Upper lobe of right lung (tissue), 1 donor: ENCODE measurements around the gene ATG2B. TPM values are rescaled to one million over a fixed set of nuclear protein-coding genes. Genes with fewer than 3 reads are reported as not detected.

ENCODE experiments used
- ATAC-seq: fragments of 200-7000 bp; cut with Tn5 transposase; one replicate; pipeline ENCODE4 v1.9.1; 2020; ENCODE audit warnings: mild to moderate bottlenecking, moderate library complexity
- DNase-seq: peaks from one replicate; pipeline ENCODE4 v3.0.0-alpha.2; 2020
- H3K27ac ChIP-seq: fragments of 200-600 bp; one replicate; pipeline ENCODE4 v1.8.0; 2022
- H3K27me3 ChIP-seq: fragments of 200-600 bp; one replicate; pipeline ENCODE4 v1.8.0; 2022; ENCODE audit warnings: mild to moderate bottlenecking
- H3K36me3 ChIP-seq: fragments of 200-600 bp; one replicate; pipeline ENCODE4 v1.8.0; 2022
- H3K4me1 ChIP-seq: fragments of 200-600 bp; one replicate; pipeline ENCODE4 v1.8.0; 2022
- H3K4me3 ChIP-seq: fragments of 200-600 bp; one replicate; pipeline ENCODE4 v1.8.0; 2022; ENCODE audit warnings: mild to moderate bottlenecking
- H3K9me3 ChIP-seq: fragments of 200-600 bp; one replicate; pipeline ENCODE4 v1.8.0; 2022
- CTCF ChIP-seq: fragments of 200-600 bp; IDR thresholded peaks from one replicate; pipeline ENCODE4 v1.8.0; 2022; ENCODE audit warnings: antibody characterized with exemption
- intact Hi-C: fragments of 100-400 bp; cut with DNase I; formaldehyde crosslinking; loops from one replicate; pipeline ENCODE4 v1.11.0; 2022
- total RNA-seq: library from RNA; stranded (reverse); fragmentation: NEBNext Ultra II Directional; extraction: Animal tissue kit (Norgen Biotek cat#: 25700); gene quantifications from one replicate; pipeline ENCODE4 v1.2.1, GENCODE V29; 2021
- donor health status: DM: no; HTN: yes; CAD: no; lungs with severe emphysema.

ATG2B gene
- total RNA-seq, 1 donor from 2014 or later: 19.1 TPM

GRCh38 chr14:96284430-96284829 lies 78.7 kb downstream of the ATG2B start:
- no peaks in the 10 kb centered on the region for H3K9me3 ChIP-seq
- no peaks in the 10 kb centered on the region for H3K27me3 ChIP-seq
- H3K4me3 ChIP-seq: no peak overlapping the region
- intact Hi-C loops: no loop called here
- no peak for ATAC-seq
- no peaks in the 10 kb centered on the region for H3K4me1 ChIP-seq
- H3K27ac ChIP-seq: no peak overlapping the region
- TF ChIP-seq CTCF: no peak
- H3K36me3 ChIP-seq: peaks cover 54% of the 10 kb centered on the region
- DNase-seq: no peak

- Histone ChIP-seq H3K4me1 (no peaks in the 10 kb centered on the region), H3K4me3 (no peak overlapping the region), H3K36me3 (peaks cover 50% of the 10 kb centered on the region), H3K9me3 (no peaks in the 10 kb centered on the region), H3K27me3 (no peaks in the 10 kb centered on the region), H3K27ac (no peak overlapping the region)
- TF ChIP-seq CTCF: no peak
- no peak for ATAC-seq
- DNase-seq: no peak
- intact Hi-C loops: no loop called here
Observed at GRCh38 chr14:96284008-96284407, 79.1 kb downstream of the ATG2B start.

GRCh38 chr14:96281486-96281885 lies 81.7 kb downstream of the ATG2B start:
- no peak for TF ChIP-seq CTCF
- no peak for DNase-seq
- Histone ChIP-seq H3K9me3 (peaks cover 9% of the 10 kb centered on the region), H3K27ac (no peak overlapping the region), H3K27me3 (no peaks in the 10 kb centered on the region), H3K4me3 (no peak overlapping the region), H3K36me3 (peaks cover 27% of the 10 kb centered on the region), H3K4me1 (no peaks in the 10 kb centered on the region)
- ATAC-seq: no peak
- intact Hi-C loops: no loop called here

- Histone ChIP-seq H3K4me1 (peaks cover 10% of the 10 kb centered on the region), H3K36me3 (peaks cover 13% of the 10 kb centered on the region), H3K27ac (no peak overlapping the region), H3K27me3 (no peaks in the 10 kb centered on the region), H3K4me3 (no peak overlapping the region), H3K9me3 (peaks cover 9% of the 10 kb centered on the region)
- no peak for TF ChIP-seq CTCF
- ATAC-seq (no peak), DNase-seq (no peak)
- intact Hi-C loops: no loop called here
Observed at GRCh38 chr14:96280104-96280503, 83.0 kb downstream of the ATG2B start.

- no peak for TF ChIP-seq CTCF
- Histone ChIP-seq H3K27me3 (no peaks in the 10 kb centered on the region), H3K9me3 (peaks cover 9% of the 10 kb centered on the region), H3K27ac (no peak overlapping the region), H3K36me3 (peaks cover 12% of the 10 kb centered on the region), H3K4me3 (no peak overlapping the region), H3K4me1 (peaks cover 10% of the 10 kb centered on the region)
- ATAC-seq (no peak), DNase-seq (no peak)
- intact Hi-C loops: no loop called here
Observed at GRCh38 chr14:96279564-96279963, 83.6 kb downstream of the ATG2B start.

- H3K4me3 ChIP-seq: no peak overlapping the region
- peaks cover 9% of the 10 kb centered on the region for H3K9me3 ChIP-seq
- no peak for DNase-seq
- H3K36me3 ChIP-seq: no peaks in the 10 kb centered on the region
- H3K4me1 ChIP-seq: peaks cover 10% of the 10 kb centered on the region
- no peak overlapping the region for H3K27ac ChIP-seq
- intact Hi-C loops: no loop called here
- no peak for TF ChIP-seq CTCF
- no peaks in the 10 kb centered on the region for H3K27me3 ChIP-seq
- no peak for ATAC-seq
Observed at GRCh38 chr14:96277890-96278289, 85.3 kb downstream of the ATG2B start.
